Muscle layer of colon (tissue), 2 donors: Measurements from ENCODE around the gene LAMC2.
"Not testable (repeated sequence)": the region's sequence is repeated elsewhere in the genome, so short reads cannot be mapped to it uniquely, and the experiment has no call there.

ENCODE experiments used
- H3K27ac ChIP-seq: one replicate; pipeline ENCODE4 v1.7.0; 2013; ENCODE audit warnings: low read depth, mild to moderate bottlenecking, low read length, moderate library complexity
- H3K27me3 ChIP-seq, 2 donors: one replicate each; pipeline ENCODE4 v1.7.0; 2013; ENCODE audit warnings: low read length in 2 of 2, mild to moderate bottlenecking in 2 of 2; ENCODE audit not compliant: insufficient read depth in 2 of 2, control insufficient read depth in 1 of 2
- H3K36me3 ChIP-seq: one replicate; pipeline ENCODE4 v1.7.0; 2013; ENCODE audit warnings: mild to moderate bottlenecking, low read length; ENCODE audit not compliant: insufficient read depth
- H3K4me1 ChIP-seq: one replicate; pipeline ENCODE4 v1.7.0; 2013; ENCODE audit warnings: mild to moderate bottlenecking, low read length; ENCODE audit not compliant: insufficient read depth
- H3K4me3 ChIP-seq, 2 donors: one replicate each; pipeline ENCODE4 v1.7.0; 2013; ENCODE audit warnings: low read length in 2 of 2, low read depth in 1 of 2, mild to moderate bottlenecking in 1 of 2, moderate library complexity in 1 of 2
- H3K9ac ChIP-seq: one replicate; pipeline ENCODE4 v1.7.0; 2013; ENCODE audit warnings: low read length
- H3K9me3 ChIP-seq: one replicate; pipeline ENCODE4 v1.7.0; 2013; ENCODE audit warnings: mild to moderate bottlenecking, low read length
- donor health status: abdominal sarcoma.
- donor health status: Adenocarcinoma of cecum.

LAMC2 gene

GRCh38 chr1:183150032-183150431 lies 36.0 kb upstream of the LAMC2 start:
- not testable (repeated sequence) for H3K9ac ChIP-seq, H3K27ac ChIP-seq, H3K27me3 ChIP-seq, H3K9me3 ChIP-seq, H3K4me3 ChIP-seq, H3K36me3 ChIP-seq
- H3K4me1 ChIP-seq: peaks cover 13% of the 10 kb centered on the region

DNA sequence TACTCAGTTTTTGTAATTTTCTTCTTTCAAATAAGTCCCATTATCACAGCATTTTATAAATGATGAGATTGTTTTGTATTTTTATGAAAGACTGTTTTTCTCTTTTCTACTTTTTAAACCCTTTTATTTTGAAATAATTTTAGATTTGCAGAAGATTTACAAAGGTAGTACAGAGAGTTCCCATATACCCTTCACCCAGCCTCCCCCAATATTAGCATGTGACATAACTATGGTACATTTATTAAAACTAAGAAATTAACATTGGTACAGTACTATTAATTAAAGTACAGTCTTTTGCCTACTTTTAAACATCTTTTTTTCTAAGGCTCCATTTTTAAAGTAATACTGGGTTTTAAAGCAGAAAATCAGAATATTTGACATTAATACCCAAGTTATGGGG lies 35.6 kb upstream of the LAMC2 start:
- H3K4me1 ChIP-seq: peaks cover 13% of the 10 kb centered on the region
- no peaks in the 10 kb centered on the region for H3K27me3 ChIP-seq
- no peak overlapping the region for H3K4me3 ChIP-seq
- no peak overlapping the region for H3K27ac ChIP-seq
- H3K36me3 ChIP-seq: no peaks in the 10 kb centered on the region
- no peaks in the 10 kb centered on the region for H3K9me3 ChIP-seq
- no peak overlapping the region for H3K9ac ChIP-seq

- H3K36me3 ChIP-seq: no peaks in the 10 kb centered on the region
- H3K4me3 ChIP-seq: no peak overlapping the region
- H3K9me3 ChIP-seq: no peaks in the 10 kb centered on the region
- H3K9ac ChIP-seq: no peak overlapping the region
- H3K4me1 ChIP-seq: peaks cover 13% of the 10 kb centered on the region
- H3K27ac ChIP-seq: no peak overlapping the region
- H3K27me3 ChIP-seq: no peaks in the 10 kb centered on the region
Observed at GRCh38 chr1:183152180-183152579, 33.9 kb upstream of the LAMC2 start.

GRCh38 chr1:183155939-183156338 lies 30.1 kb upstream of the LAMC2 start:
- Histone ChIP-seq H3K36me3 (no peaks in the 10 kb centered on the region), H3K4me3 (no peak overlapping the region), H3K9me3 (no peaks in the 10 kb centered on the region), H3K4me1 (no peaks in the 10 kb centered on the region), H3K27ac (no peak overlapping the region), H3K27me3 (no peaks in the 10 kb centered on the region), H3K9ac (no peak overlapping the region)

- Histone ChIP-seq H3K36me3 (no peaks in the 10 kb centered on the region), H3K4me3 (no peak overlapping the region), H3K4me1 (no peaks in the 10 kb centered on the region), H3K9me3 (no peaks in the 10 kb centered on the region), H3K27me3 (no peaks in the 10 kb centered on the region), H3K9ac (no peak overlapping the region), H3K27ac (no peak overlapping the region)
Observed at GRCh38 chr1:183159960-183160359, 26.1 kb upstream of the LAMC2 start.

GRCh38 chr1:183161391-183161790 lies 24.7 kb upstream of the LAMC2 start:
- no peaks in the 10 kb centered on the region for H3K36me3 ChIP-seq
- no peaks in the 10 kb centered on the region for H3K4me1 ChIP-seq
- no peak overlapping the region for H3K4me3 ChIP-seq
- no peaks in the 10 kb centered on the region for H3K27me3 ChIP-seq
- no peak overlapping the region for H3K27ac ChIP-seq
- H3K9ac ChIP-seq: no peak overlapping the region
- H3K9me3 ChIP-seq: no peaks in the 10 kb centered on the region

DNA sequence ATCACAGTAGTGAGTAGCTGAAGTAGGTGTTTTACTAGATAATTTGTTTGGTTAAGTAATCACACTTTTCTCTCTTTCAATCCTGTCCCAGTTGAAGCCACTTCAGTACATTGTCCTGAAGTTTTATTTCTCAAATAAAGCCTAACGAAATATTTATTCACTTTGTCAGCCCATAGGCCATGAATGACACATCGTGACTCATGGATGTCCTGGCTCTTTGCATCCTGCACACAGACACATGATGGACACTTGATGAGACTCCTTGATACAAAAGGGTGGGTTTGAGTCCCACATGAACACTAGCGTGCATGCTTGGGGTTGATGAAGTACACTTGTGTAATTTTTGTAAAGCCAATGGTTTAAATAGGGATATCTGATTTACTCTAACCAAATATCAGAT lies 22.7 kb upstream of the LAMC2 start:
- no peaks in the 10 kb centered on the region for H3K9me3 ChIP-seq
- no peaks in the 10 kb centered on the region for H3K4me1 ChIP-seq
- no peak overlapping the region for H3K27ac ChIP-seq
- H3K9ac ChIP-seq: no peak overlapping the region
- no peak overlapping the region for H3K4me3 ChIP-seq
- no peaks in the 10 kb centered on the region for H3K36me3 ChIP-seq
- no peaks in the 10 kb centered on the region for H3K27me3 ChIP-seq

DNA sequence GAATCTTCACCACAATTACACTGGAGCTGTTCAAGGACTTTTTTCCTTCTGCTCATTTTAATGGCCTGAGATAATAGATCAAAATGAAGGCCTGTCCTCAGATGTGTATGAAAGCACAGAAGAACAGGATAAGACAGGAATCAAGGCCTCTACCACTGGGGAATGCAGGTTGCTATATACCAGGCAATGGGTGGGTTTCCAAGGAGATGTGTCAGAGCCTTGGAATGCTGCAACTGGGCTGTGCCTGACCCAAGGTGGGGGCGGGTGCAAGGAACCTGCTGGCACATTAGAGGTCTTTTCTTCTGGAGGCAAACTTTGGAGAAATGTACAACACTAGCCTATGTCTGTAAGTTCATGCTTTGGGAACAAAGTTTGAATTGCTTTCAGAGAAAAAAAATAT lies 21.7 kb upstream of the LAMC2 start:
- no peaks in the 10 kb centered on the region for H3K27me3 ChIP-seq
- H3K36me3 ChIP-seq: no peaks in the 10 kb centered on the region
- no peaks in the 10 kb centered on the region for H3K4me1 ChIP-seq
- H3K4me3 ChIP-seq: no peak overlapping the region
- no peak overlapping the region for H3K27ac ChIP-seq
- no peak overlapping the region for H3K9ac ChIP-seq
- H3K9me3 ChIP-seq: no peaks in the 10 kb centered on the region

DNA sequence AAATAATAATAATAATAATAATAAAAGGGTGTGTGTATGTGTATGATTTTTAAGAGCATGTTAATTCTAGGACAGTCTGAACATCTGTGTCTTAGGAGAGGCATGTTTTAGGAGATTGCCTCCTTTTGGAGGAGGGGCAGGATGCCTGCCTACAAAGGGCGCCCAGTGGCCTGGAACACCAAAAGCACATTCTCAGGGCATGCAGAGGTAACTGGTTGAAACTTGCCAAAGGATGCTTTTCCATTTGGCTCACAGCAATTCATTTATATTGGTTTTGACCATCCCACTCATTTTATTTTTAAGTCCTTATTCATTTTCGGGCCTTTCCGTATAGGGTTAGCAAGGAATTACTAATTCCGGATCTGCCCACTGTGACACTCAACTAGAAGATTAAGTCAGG lies 21.1 kb upstream of the LAMC2 start:
- H3K4me3 ChIP-seq: no peak overlapping the region
- no peak overlapping the region for H3K9ac ChIP-seq
- H3K36me3 ChIP-seq: no peaks in the 10 kb centered on the region
- no peak overlapping the region for H3K27ac ChIP-seq
- no peaks in the 10 kb centered on the region for H3K27me3 ChIP-seq
- H3K9me3 ChIP-seq: no peaks in the 10 kb centered on the region
- H3K4me1 ChIP-seq: no peaks in the 10 kb centered on the region

DNA sequence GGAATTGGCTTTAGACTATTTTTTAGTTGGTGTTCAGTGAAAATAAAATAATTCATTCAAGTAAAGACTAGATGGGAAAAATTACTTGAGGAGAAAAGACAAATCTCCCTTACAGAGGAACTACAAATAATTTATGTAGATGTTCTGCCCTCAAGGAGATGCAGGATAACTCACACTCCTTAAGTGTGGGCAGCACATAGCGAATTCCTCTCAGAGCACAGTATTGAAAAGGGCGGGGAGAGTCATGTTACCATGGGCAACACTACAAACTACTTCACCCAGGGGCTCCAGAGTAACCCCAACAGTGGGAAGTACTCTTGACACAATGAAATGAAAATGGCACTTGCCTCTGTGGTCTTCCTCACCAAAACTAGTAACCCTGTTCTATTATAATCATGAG lies 20.6 kb upstream of the LAMC2 start:
- Histone ChIP-seq H3K27ac (no peak overlapping the region), H3K4me1 (no peaks in the 10 kb centered on the region), H3K4me3 (no peak overlapping the region)

DNA sequence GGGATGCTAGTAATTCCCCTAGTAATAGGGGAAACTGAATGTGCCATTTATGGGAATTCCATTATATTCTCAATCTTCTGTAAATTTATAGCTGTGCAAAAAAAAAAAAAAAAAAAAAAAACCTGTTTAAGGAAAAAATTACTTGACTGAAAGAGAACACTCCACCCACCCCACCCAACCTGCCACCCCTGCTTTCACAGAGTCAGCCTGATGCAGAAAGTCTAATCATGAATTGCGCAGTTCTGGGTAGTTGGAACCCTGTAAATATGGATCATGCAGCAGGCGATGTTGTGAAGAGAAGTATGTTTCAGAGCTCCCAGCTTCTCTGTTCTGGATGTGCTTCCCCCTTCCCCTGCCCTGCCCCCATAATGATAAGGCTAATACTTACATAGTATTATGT lies 19.6 kb upstream of the LAMC2 start:
- Histone ChIP-seq H3K36me3 (no peaks in the 10 kb centered on the region), H3K27me3 (no peaks in the 10 kb centered on the region), H3K4me1 (no peaks in the 10 kb centered on the region), H3K4me3 (no peak overlapping the region), H3K9me3 (no peaks in the 10 kb centered on the region), H3K9ac (no peak overlapping the region), H3K27ac (no peak overlapping the region)

More for the DNA sequence above, 20.6 kb upstream of the LAMC2 start:
- H3K27me3 ChIP-seq: no peaks in the 10 kb centered on the region
- no peak overlapping the region for H3K9ac ChIP-seq
- H3K9me3 ChIP-seq: no peaks in the 10 kb centered on the region
- no peaks in the 10 kb centered on the region for H3K36me3 ChIP-seq

GRCh38 chr1:183167676-183168075 lies 18.4 kb upstream of the LAMC2 start:
- Histone ChIP-seq H3K27ac (no peak overlapping the region), H3K9me3 (no peaks in the 10 kb centered on the region), H3K27me3 (no peaks in the 10 kb centered on the region), H3K4me1 (no peaks in the 10 kb centered on the region), H3K4me3 (no peak overlapping the region), H3K36me3 (no peaks in the 10 kb centered on the region), H3K9ac (no peak overlapping the region)
